Activated CD4-positive, alpha-beta T cell treated with anti-CD3 and anti-CD28 coated beads, Interleukin-2, amount 50 U/mL, for 24 hours (primary cell): ENCODE results near the gene SLC38A11.

ENCODE experiments used
- DNase-seq, 2 donors: peaks; one replicate each; pipeline ENCODE4 v3.0.0-alpha.2; 2020; ENCODE audit warnings: low read depth in 1 of 2, low spot score in 1 of 2

The SLC38A11 gene

DNA sequence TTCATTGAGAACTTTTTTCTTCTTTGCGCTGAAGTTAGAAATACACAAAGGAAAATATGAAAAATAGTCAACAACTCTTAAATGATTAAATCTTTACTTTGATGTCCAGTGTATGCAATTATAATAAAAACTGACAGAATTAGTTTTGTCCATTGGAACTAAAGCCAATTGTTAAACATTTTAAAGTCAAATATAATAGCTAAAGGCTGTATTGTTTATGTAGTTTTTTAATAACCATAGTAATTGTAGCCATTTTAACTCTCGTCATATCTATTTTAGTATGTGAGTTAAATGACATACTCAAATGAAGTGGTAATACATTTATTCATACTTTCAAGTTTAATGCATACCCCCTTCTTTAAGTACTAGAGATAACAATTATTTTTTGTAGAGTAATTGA, 109.0 kb downstream of the SLC38A11 start:
- no peak for DNase-seq
